GM18502 (cell line): ENCODE measurements around the gene RHBDD3.
"Not testable (repeated sequence)": the region's sequence is repeated elsewhere in the genome, so short reads cannot be mapped to it uniquely, and the experiment has no call there.

ENCODE experiments used
- ATAC-seq: cut with Tn5 transposase; IDR thresholded peaks from one replicate; pipeline ENCODE4 v1.9.1; 2021; ENCODE audit warnings: mild to moderate bottlenecking; ENCODE audit not compliant: unreplicated experiment, poor library complexity

The RHBDD3 gene

GRCh38 chr22:29253561-29254285 is 14.1 kb downstream of the RHBDD3 start:
- ATAC-seq = no peak

GRCh38 chr22:29251981-29252911 is 15.5 kb downstream of the RHBDD3 start:
- no peak for ATAC-seq

- no peak for ATAC-seq
These were observed 16.5 kb downstream of the RHBDD3 start for GRCh38 chr22:29251265-29251664.

GRCh38 chr22:29247891-29248290 is 19.9 kb downstream of the RHBDD3 start:
- ATAC-seq = not testable (repeated sequence)

GRCh38 chr22:29245626-29246385 is 22.0 kb downstream of the RHBDD3 start:
- ATAC-seq = no peak

GRCh38 chr22:29244785-29245625 is 22.8 kb downstream of the RHBDD3 start:
- ATAC-seq = no peak

- no peak for ATAC-seq
These were observed 23.8 kb downstream of the RHBDD3 start for GRCh38 chr22:29243874-29244446.

GRCh38 chr22:29240481-29240880 is 27.3 kb downstream of the RHBDD3 start:
- not testable (repeated sequence) for ATAC-seq

GRCh38 chr22:29233277-29233877 is 34.4 kb downstream of the RHBDD3 start:
- no peak for ATAC-seq

- no peak for ATAC-seq
These were observed 35.5 kb downstream of the RHBDD3 start for GRCh38 chr22:29231971-29232959.

- no peak for ATAC-seq
These were observed 36.6 kb downstream of the RHBDD3 start for GRCh38 chr22:29230972-29231875.

GRCh38 chr22:29226351-29226981 is 41.3 kb downstream of the RHBDD3 start:
- ATAC-seq = no peak

- ATAC-seq = no peak
These were observed 42.2 kb downstream of the RHBDD3 start for GRCh38 chr22:29225422-29226090.

- ATAC-seq = no peak
These were observed 42.8 kb downstream of the RHBDD3 start for GRCh38 chr22:29224859-29225410.

GRCh38 chr22:29224121-29224858 is 43.5 kb downstream of the RHBDD3 start:
- ATAC-seq = no peak
